Cardiac fibroblast (primary cell): Measurements from ENCODE around the gene IL23R.
"Not testable (repeated sequence)": the region's sequence is repeated elsewhere in the genome, so short reads cannot be mapped to it uniquely, and the experiment has no call there.

ENCODE experiments used
- DNase-seq, 2 donors: peaks; one replicate each; pipeline versions ENCODE4 v3.0.0 to v3.0.0-alpha.2; 2010; ENCODE audit warnings: low read depth in 2 of 2
- H3K4me3 ChIP-seq, 2 donors: replicated peaks in 1 of 2; 1 replicate in 1 of 2; 2 replicates in 1 of 2; pipeline ENCODE4 v1.5.1; 2011; ENCODE audit warnings: low read depth in 2 of 2, low read length in 2 of 2, mild to moderate bottlenecking in 2 of 2, moderate library complexity in 1 of 2
- TF ChIP-seq, protein P1 (sequence below): IDR thresholded peaks from one replicate; pipeline ENCODE4 v1.5.1; 2011; ENCODE audit warnings: low read depth, mild to moderate bottlenecking, low read length, inconsistent platforms

The IL23R gene

DNA sequence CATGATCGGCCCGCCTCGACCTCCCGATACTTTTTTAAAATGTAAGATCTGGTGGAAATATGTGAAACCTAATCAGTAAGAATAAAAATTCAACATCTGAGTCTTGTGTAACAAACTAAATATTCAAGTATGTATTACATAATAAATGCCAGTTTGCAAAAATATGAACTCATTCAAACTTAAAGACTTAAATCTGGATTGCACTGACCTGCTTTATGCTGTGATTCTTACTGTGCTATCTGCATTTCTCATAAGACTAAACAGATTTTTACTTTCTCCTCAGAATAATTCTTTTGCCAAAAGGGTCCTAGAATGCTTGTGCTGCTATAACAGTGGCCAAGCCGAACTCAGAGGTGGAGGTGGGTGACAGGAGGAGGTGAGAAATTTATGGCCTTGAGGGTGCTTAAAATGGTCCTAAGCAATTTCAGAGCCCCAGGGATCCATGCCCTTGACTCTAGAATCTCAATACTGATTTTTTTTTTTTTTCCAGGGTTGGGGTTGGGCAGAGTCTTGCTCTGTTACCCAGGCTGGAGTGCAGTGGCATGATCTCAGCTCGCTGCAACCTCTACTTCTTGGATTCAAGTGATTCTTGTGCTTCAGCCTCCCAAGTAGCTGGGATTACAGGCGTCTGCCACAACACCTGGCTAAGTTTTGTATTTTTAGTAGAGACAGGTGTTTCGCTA, 38.2 kb downstream of the IL23R start:
- TF ChIP-seq, protein P1, sequence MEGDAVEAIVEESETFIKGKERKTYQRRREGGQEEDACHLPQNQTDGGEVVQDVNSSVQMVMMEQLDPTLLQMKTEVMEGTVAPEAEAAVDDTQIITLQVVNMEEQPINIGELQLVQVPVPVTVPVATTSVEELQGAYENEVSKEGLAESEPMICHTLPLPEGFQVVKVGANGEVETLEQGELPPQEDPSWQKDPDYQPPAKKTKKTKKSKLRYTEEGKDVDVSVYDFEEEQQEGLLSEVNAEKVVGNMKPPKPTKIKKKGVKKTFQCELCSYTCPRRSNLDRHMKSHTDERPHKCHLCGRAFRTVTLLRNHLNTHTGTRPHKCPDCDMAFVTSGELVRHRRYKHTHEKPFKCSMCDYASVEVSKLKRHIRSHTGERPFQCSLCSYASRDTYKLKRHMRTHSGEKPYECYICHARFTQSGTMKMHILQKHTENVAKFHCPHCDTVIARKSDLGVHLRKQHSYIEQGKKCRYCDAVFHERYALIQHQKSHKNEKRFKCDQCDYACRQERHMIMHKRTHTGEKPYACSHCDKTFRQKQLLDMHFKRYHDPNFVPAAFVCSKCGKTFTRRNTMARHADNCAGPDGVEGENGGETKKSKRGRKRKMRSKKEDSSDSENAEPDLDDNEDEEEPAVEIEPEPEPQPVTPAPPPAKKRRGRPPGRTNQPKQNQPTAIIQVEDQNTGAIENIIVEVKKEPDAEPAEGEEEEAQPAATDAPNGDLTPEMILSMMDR, result no peak
- no peak overlapping the region for H3K4me3 ChIP-seq
- no peak for DNase-seq

DNA sequence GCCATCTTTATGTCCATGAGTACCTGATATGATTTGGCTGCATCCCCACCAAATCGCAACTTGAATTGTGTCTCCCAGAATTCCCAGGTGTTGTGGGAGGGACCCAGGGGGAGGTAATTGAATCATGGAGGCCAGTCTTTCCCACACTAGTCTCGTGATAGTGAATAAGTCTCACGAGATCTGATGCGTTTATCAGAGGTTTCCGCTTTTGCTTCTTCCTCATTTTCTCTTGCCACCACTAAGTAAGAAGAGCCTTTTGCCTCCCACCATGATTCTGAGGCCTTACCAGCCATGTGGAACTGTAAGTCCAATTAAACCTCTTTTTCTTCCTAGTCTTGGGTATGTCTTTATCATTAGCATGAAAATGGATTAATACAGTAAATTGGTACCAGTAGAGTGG, 41.1 kb downstream of the IL23R start:
- not testable (repeated sequence) for H3K4me3 ChIP-seq, DNase-seq

GRCh38 chr1:67208217-67208616, 42.0 kb downstream of the IL23R start:
- DNase-seq, result no peak
- H3K4me3 ChIP-seq, result no peak overlapping the region
- TF ChIP-seq, protein P1, result no peak

- DNase-seq, result no peak
- H3K4me3 ChIP-seq, result no peak overlapping the region
- TF ChIP-seq, protein P1, result no peak
Observed at GRCh38 chr1:67209521-67209920, 43.3 kb downstream of the IL23R start.

GRCh38 chr1:67211589-67212563, 45.6 kb downstream of the IL23R start:
- peak; percentile 50 to 58 for DNase-seq
- H3K4me3 ChIP-seq, result no peak overlapping the region
- TF ChIP-seq, protein P1, result peak; percentile 64

DNA sequence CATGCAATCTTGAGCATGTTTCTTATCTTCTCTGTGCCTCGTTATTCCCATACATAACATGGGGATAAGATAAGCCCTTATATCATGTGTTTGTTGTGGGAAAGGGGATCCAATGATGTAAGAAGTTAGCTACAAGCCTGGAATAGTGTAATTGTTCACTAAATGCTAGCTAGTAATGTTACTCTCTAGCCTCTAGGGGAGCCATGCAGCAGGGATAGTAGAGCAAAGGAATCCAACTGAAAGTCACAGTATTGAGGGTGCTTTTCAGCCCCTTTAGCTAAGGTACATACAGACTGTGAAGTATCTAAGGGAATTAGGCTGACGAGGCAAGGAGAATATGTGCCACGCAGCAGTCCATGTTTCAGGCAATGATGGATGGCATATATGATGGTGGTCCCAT, 46.9 kb downstream of the IL23R start:
- H3K4me3 ChIP-seq, result no peak overlapping the region
- peak; percentile 23 to 31 for DNase-seq
- TF ChIP-seq, protein P1, result peak; percentile 73

- no peak for DNase-seq
- TF ChIP-seq, protein P1, result no peak
- no peak overlapping the region for H3K4me3 ChIP-seq
Observed at GRCh38 chr1:67213948-67214347, 47.7 kb downstream of the IL23R start.
